ENCODE results near the gene SH3TC2. TPM values are rescaled to one million over a fixed set of nuclear protein-coding genes. Genes with fewer than 3 reads are reported as not detected.

The SH3TC2 gene
- total RNA-seq, 1 donor from 2014 or later = 35.7 TPM

Other genes with a start within 250 kb of the SH3TC2 start
- 10.7 and 12.3 TPM in 2 replicates for gene ADRB2, start 236.5 kb downstream of the SH3TC2 start, total RNA-seq
- gene ABLIM3, start 78.4 kb upstream of the SH3TC2 start, total RNA-seq = 19.5 and 36.5 TPM in 2 replicates
- 144 and 264 TPM in 2 replicates for gene AFAP1L1, start 208.8 kb upstream of the SH3TC2 start, total RNA-seq